KG1 (cell line): ENCODE measurements around the gene EFHD2.

Experiments used
- DNase-seq: peaks from one replicate; lab custom pipeline; 2025; lab: John Stamatoyannopoulos, UW

The EFHD2 gene

GRCh38 chr1:15476927-15477326 lies 67.2 kb downstream of the EFHD2 start:
- no peak for DNase-seq

- DNase-seq, result no peak
Observed at GRCh38 chr1:15477646-15478212, 68.0 kb downstream of the EFHD2 start.
